GM23338 (cell line): ENCODE measurements around the gene BANK1. TPM values are rescaled to one million over a fixed set of nuclear protein-coding genes. Genes with fewer than 3 reads are reported as not detected.

Experiments
- ATAC-seq: fragments of 200-7000 bp; cut with Tn5 transposase; 3 replicates; pipeline ENCODE4 v1.9.1; 2020
- DNase-seq: peaks from one replicate; pipeline ENCODE4 v3.0.0-alpha.2; 2015; ENCODE audit warnings: low spot score
- H2AFZ ChIP-seq: fragments of 200-600 bp; sonication (generic); 2 replicates; pipeline ENCODE4 v1.8.0; 2016; ENCODE audit warnings: antibody characterized with exemption, mild to moderate bottlenecking, moderate library complexity
- H3F3A ChIP-seq: fragments of 200-600 bp; sonication (generic); replicated peaks from 2 replicates; pipeline ENCODE4 v1.8.0; 2017; ENCODE audit warnings: antibody characterized with exemption, mixed run types, low read depth
- H3K27ac ChIP-seq: fragments of 200-600 bp; sonication (generic); 2 replicates; pipeline ENCODE4 v1.6.1; 2016; ENCODE audit warnings: low read depth
- H3K27me3 ChIP-seq: fragments of 200-600 bp; sonication (generic); 2 replicates; pipeline ENCODE4 v1.8.0; 2016; ENCODE audit warnings: mild to moderate bottlenecking, mixed run types, moderate library complexity; ENCODE audit not compliant: insufficient read depth
- H3K36me3 ChIP-seq: fragments of 200-600 bp; sonication (generic); 2 replicates; pipeline ENCODE4 v1.8.0; 2016; ENCODE audit warnings: mild to moderate bottlenecking; ENCODE audit not compliant: insufficient read depth
- H3K4me1 ChIP-seq: fragments of 200-600 bp; sonication (generic); 2 replicates; pipeline ENCODE4 v1.8.0; 2016; ENCODE audit warnings: mild to moderate bottlenecking, moderate library complexity; ENCODE audit not compliant: insufficient read depth
- H3K4me2 ChIP-seq: fragments of 200-600 bp; sonication (generic); 2 replicates; pipeline ENCODE4 v1.7.1; 2017; ENCODE audit warnings: mixed run types
- H3K4me3 ChIP-seq: fragments of 200-600 bp; sonication (generic); 2 replicates; pipeline ENCODE4 v1.6.1; 2016; ENCODE audit warnings: mixed run types
- H3K79me2 ChIP-seq: fragments of 200-600 bp; sonication (generic); replicated peaks from 2 replicates; pipeline ENCODE4 v1.8.0; 2017; ENCODE audit warnings: mild to moderate bottlenecking; ENCODE audit not compliant: insufficient read depth
- H3K9me2 ChIP-seq: fragments of 200-600 bp; sonication (generic); 2 replicates; pipeline ENCODE4 v1.8.0; 2017; ENCODE audit not compliant: insufficient read depth
- H4K20me1 ChIP-seq: fragments of 200-600 bp; sonication (generic); replicated peaks from 2 replicates; pipeline ENCODE4 v1.8.0; 2017; ENCODE audit warnings: mild to moderate bottlenecking; ENCODE audit not compliant: insufficient read depth
- H3K27ac Mint-ChIP-seq: 2 replicates; pipeline ENCODE4 v1.8.0; 2020; ENCODE audit warnings: inconsistent platforms, mild to moderate bottlenecking, moderate library complexity, mixed read lengths
- H3K27me3 Mint-ChIP-seq: 3 replicates; pipeline ENCODE4 v1.8.0; 2022; ENCODE audit warnings: low read depth, mild to moderate bottlenecking, moderate library complexity, mixed read lengths, inconsistent platforms; ENCODE audit not compliant: insufficient read depth, poor library complexity
- H3K36me3 Mint-ChIP-seq: 3 replicates; pipeline ENCODE4 v1.8.0; 2021; ENCODE audit warnings: low read depth, mild to moderate bottlenecking, inconsistent platforms, moderate library complexity, mixed read lengths
- H3K4me1 Mint-ChIP-seq: 3 replicates; pipeline ENCODE4 v1.8.0; 2020; ENCODE audit warnings: mild to moderate bottlenecking, inconsistent platforms, mixed read lengths
- H3K4me3 Mint-ChIP-seq: 3 replicates; pipeline ENCODE4 v1.8.0; 2021; ENCODE audit warnings: moderate library complexity, mild to moderate bottlenecking, inconsistent platforms, mixed read lengths
- H3K9me3 Mint-ChIP-seq: 3 replicates; pipeline ENCODE4 v1.8.0; 2020; ENCODE audit warnings: moderate library complexity, mild to moderate bottlenecking, inconsistent platforms, mixed read lengths
- CREB1 ChIP-seq: fragments of 250-450 bp; sonication (Bioruptor Pico); IDR thresholded peaks from 2 replicates; pipeline ENCODE4 v1.5.0; 2020; ENCODE audit warnings: low read depth, mild to moderate bottlenecking, moderate library complexity
- EZH2 ChIP-seq: fragments of 200-600 bp; sonication (generic); IDR thresholded peaks from one replicate; pipeline ENCODE4 v1.8.0; 2017; ENCODE audit warnings: antibody characterized with exemption, mild to moderate bottlenecking, low read depth; ENCODE audit not compliant: unreplicated experiment
- EZH2phosphoT487 ChIP-seq: fragments of 200-600 bp; sonication (generic); IDR thresholded peaks from one replicate; pipeline ENCODE4 v1.8.1; 2018; ENCODE audit warnings: antibody characterized with exemption; ENCODE audit not compliant: unreplicated experiment
- JUNB ChIP-seq: IDR thresholded peaks from one replicate; pipeline ENCODE4 v1.6.1; 2016; ENCODE audit warnings: antibody characterized with exemption; ENCODE audit not compliant: unreplicated experiment
- NANOG ChIP-seq: IDR thresholded peaks from 2 replicates; pipeline ENCODE4 v1.6.1; 2016; ENCODE audit warnings: antibody characterized with exemption, borderline replicate concordance
- POLR2AphosphoS5 ChIP-seq: IDR thresholded peaks from 2 replicates; pipeline ENCODE4 v1.6.1; 2016; ENCODE audit warnings: antibody characterized with exemption, low read depth
- STAT1 ChIP-seq: IDR thresholded peaks from one replicate; pipeline ENCODE4 v1.6.1; 2016; ENCODE audit warnings: antibody characterized with exemption; ENCODE audit not compliant: unreplicated experiment
- ZNF114 ChIP-seq: fragments of 250-450 bp; sonication (Bioruptor Pico); IDR thresholded peaks from 2 replicates; pipeline ENCODE4 v1.5.0; 2020; ENCODE audit warnings: mild to moderate bottlenecking, moderate library complexity
- ZNF331 ChIP-seq: fragments of 250-450 bp; sonication (Bioruptor Pico); IDR thresholded peaks from 2 replicates; pipeline ENCODE4 v1.5.0; 2020; ENCODE audit warnings: low read depth, mild to moderate bottlenecking, moderate library complexity
- polyA plus RNA-seq: library from polyadenylated mRNA; unstranded; fragments of >200 nt; fragmentation: Nextera tagmentation; extraction: Ambion mirVana; gene quantifications from 2 replicates; pipeline ENCODE4 v1.2.1, GENCODE V29; 2016
- total RNA-seq: library from RNA; depleted of rRNA; stranded (reverse); fragments of >200 nt; shearing (Covaris generic); gene quantifications from 2 replicates; pipeline ENCODE4 v1.2.3, GENCODE V29; 2014
- TF ChIP-seq, protein P1 (sequence below): IDR thresholded peaks from one replicate; pipeline ENCODE4 v1.6.1; 2018; ENCODE audit warnings: antibody characterized with exemption; ENCODE audit not compliant: unreplicated experiment
- TF ChIP-seq, protein P2 (sequence below): fragments of 250-450 bp; sonication (Bioruptor Pico); IDR thresholded peaks from 2 replicates; pipeline ENCODE4 v1.5.0; 2020; ENCODE audit warnings: mild to moderate bottlenecking, moderate library complexity
- TF ChIP-seq, protein P3 (sequence below): IDR thresholded peaks from 2 replicates; pipeline ENCODE4 v1.6.1; 2016; ENCODE audit warnings: antibody characterized with exemption
- TF ChIP-seq, protein P4 (sequence below), 2 experiments: fragments of 200-600 bp in 1 of 2; sonication (generic) in 1 of 2; conservative IDR thresholded peaks; 2 replicates each; pipeline versions ENCODE4 v1.5.1 to v1.6.1; 2016 to 2017; ENCODE audit warnings: antibody characterized with exemption in 2 of 2, low read depth in 2 of 2, mild to moderate bottlenecking in 2 of 2, moderate library complexity in 1 of 2

BANK1 gene
- total and polyA plus RNA-seq, 2 experiments from 2014 or later = 0.86 to 0.87 TPM

DNA sequence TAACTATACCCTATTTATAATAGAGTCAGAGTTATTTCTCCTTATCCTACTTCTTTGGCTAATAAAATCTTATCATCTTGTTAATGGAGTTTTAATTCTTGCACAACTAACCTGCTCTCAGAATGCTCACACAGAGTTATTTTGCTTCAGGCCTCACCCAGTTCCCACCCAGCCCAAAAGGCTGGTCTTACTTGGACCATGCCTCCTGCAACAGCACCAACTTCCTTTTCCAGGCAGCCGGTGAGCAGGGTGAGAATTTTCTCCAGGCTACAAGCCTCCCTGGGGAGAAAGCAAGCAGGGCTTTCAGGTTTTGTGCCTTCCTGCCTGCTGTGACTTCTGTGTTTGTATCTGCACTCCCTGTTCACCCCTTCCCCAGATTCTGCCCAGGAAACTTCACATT is 29.1 kb upstream of the BANK1 start:
- Mint-ChIP-seq H3K27me3 (peaks cover 1% of the 10 kb centered on the region), H3K9me3 (no peaks in the 10 kb centered on the region; the same call in 2 of the 3 replicates), H3K4me1 (peaks cover 4% of the 10 kb centered on the region; the same call in 2 of the 3 replicates), H3K27ac (no peak overlapping the region), H3K36me3 (no peaks in the 10 kb centered on the region), H3K4me3 (no peak overlapping the region)
- H3F3A ChIP-seq = no peaks in the 10 kb centered on the region
- H3K27me3 ChIP-seq = no peaks in the 10 kb centered on the region
- no peaks in the 10 kb centered on the region for H3K36me3 ChIP-seq
- H4K20me1 ChIP-seq = no peaks in the 10 kb centered on the region
- H3K79me2 ChIP-seq = no peaks in the 10 kb centered on the region
- no peak overlapping the region for H3K4me3 ChIP-seq
- no peak for TF ChIP-seq EZH2
- TF ChIP-seq, protein P1, sequence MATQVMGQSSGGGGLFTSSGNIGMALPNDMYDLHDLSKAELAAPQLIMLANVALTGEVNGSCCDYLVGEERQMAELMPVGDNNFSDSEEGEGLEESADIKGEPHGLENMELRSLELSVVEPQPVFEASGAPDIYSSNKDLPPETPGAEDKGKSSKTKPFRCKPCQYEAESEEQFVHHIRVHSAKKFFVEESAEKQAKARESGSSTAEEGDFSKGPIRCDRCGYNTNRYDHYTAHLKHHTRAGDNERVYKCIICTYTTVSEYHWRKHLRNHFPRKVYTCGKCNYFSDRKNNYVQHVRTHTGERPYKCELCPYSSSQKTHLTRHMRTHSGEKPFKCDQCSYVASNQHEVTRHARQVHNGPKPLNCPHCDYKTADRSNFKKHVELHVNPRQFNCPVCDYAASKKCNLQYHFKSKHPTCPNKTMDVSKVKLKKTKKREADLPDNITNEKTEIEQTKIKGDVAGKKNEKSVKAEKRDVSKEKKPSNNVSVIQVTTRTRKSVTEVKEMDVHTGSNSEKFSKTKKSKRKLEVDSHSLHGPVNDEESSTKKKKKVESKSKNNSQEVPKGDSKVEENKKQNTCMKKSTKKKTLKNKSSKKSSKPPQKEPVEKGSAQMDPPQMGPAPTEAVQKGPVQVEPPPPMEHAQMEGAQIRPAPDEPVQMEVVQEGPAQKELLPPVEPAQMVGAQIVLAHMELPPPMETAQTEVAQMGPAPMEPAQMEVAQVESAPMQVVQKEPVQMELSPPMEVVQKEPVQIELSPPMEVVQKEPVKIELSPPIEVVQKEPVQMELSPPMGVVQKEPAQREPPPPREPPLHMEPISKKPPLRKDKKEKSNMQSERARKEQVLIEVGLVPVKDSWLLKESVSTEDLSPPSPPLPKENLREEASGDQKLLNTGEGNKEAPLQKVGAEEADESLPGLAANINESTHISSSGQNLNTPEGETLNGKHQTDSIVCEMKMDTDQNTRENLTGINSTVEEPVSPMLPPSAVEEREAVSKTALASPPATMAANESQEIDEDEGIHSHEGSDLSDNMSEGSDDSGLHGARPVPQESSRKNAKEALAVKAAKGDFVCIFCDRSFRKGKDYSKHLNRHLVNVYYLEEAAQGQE = no peak
- TF ChIP-seq JUNB = no peak
- TF ChIP-seq, protein P2, sequence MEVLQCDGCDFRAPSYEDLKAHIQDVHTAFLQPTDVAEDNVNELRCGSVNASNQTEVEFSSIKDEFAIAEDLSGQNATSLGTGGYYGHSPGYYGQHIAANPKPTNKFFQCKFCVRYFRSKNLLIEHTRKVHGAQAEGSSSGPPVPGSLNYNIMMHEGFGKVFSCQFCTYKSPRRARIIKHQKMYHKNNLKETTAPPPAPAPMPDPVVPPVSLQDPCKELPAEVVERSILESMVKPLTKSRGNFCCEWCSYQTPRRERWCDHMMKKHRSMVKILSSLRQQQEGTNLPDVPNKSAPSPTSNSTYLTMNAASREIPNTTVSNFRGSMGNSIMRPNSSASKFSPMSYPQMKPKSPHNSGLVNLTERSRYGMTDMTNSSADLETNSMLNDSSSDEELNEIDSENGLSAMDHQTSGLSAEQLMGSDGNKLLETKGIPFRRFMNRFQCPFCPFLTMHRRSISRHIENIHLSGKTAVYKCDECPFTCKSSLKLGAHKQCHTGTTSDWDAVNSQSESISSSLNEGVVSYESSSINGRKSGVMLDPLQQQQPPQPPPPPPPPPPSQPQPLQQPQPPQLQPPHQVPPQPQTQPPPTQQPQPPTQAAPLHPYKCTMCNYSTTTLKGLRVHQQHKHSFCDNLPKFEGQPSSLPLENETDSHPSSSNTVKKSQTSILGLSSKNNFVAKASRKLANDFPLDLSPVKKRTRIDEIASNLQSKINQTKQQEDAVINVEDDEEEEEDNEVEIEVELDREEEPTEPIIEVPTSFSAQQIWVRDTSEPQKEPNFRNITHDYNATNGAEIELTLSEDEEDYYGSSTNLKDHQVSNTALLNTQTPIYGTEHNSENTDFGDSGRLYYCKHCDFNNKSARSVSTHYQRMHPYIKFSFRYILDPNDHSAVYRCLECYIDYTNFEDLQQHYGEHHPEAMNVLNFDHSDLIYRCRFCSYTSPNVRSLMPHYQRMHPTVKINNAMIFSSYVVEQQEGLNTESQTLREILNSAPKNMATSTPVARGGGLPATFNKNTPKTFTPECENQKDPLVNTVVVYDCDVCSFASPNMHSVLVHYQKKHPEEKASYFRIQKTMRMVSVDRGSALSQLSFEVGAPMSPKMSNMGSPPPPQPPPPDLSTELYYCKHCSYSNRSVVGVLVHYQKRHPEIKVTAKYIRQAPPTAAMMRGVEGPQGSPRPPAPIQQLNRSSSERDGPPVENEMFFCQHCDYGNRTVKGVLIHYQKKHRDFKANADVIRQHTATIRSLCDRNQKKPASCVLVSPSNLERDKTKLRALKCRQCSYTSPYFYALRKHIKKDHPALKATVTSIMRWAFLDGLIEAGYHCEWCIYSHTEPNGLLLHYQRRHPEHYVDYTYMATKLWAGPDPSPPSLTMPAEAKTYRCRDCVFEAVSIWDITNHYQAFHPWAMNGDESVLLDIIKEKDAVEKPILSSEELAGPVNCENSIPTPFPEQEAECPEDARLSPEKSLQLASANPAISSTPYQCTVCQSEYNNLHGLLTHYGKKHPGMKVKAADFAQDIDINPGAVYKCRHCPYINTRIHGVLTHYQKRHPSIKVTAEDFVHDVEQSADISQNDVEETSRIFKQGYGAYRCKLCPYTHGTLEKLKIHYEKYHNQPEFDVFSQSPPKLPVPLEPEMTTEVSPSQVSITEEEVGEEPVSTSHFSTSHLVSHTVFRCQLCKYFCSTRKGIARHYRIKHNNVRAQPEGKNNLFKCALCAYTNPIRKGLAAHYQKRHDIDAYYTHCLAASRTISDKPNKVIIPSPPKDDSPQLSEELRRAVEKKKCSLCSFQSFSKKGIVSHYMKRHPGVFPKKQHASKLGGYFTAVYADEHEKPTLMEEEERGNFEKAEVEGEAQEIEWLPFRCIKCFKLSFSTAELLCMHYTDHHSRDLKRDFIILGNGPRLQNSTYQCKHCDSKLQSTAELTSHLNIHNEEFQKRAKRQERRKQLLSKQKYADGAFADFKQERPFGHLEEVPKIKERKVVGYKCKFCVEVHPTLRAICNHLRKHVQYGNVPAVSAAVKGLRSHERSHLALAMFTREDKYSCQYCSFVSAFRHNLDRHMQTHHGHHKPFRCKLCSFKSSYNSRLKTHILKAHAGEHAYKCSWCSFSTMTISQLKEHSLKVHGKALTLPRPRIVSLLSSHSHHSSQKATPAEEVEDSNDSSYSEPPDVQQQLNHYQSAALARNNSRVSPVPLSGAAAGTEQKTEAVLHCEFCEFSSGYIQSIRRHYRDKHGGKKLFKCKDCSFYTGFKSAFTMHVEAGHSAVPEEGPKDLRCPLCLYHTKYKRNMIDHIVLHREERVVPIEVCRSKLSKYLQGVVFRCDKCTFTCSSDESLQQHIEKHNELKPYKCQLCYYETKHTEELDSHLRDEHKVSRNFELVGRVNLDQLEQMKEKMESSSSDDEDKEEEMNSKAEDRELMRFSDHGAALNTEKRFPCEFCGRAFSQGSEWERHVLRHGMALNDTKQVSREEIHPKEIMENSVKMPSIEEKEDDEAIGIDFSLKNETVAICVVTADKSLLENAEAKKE (CRISPR knock-in tag) = no peak
- TF ChIP-seq ZNF331 (CRISPR knock-in tag) = no peak
- TF ChIP-seq STAT1 = no peak
- TF ChIP-seq, protein P3, sequence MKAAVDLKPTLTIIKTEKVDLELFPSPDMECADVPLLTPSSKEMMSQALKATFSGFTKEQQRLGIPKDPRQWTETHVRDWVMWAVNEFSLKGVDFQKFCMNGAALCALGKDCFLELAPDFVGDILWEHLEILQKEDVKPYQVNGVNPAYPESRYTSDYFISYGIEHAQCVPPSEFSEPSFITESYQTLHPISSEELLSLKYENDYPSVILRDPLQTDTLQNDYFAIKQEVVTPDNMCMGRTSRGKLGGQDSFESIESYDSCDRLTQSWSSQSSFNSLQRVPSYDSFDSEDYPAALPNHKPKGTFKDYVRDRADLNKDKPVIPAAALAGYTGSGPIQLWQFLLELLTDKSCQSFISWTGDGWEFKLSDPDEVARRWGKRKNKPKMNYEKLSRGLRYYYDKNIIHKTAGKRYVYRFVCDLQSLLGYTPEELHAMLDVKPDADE = no peak
- no peak for TF ChIP-seq ZNF114 (CRISPR knock-in tag)
- TF ChIP-seq POLR2AphosphoS5 = no peak
- no peak for TF ChIP-seq EZH2phosphoT487
- TF ChIP-seq, protein P4, sequence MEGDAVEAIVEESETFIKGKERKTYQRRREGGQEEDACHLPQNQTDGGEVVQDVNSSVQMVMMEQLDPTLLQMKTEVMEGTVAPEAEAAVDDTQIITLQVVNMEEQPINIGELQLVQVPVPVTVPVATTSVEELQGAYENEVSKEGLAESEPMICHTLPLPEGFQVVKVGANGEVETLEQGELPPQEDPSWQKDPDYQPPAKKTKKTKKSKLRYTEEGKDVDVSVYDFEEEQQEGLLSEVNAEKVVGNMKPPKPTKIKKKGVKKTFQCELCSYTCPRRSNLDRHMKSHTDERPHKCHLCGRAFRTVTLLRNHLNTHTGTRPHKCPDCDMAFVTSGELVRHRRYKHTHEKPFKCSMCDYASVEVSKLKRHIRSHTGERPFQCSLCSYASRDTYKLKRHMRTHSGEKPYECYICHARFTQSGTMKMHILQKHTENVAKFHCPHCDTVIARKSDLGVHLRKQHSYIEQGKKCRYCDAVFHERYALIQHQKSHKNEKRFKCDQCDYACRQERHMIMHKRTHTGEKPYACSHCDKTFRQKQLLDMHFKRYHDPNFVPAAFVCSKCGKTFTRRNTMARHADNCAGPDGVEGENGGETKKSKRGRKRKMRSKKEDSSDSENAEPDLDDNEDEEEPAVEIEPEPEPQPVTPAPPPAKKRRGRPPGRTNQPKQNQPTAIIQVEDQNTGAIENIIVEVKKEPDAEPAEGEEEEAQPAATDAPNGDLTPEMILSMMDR (conservative IDR thresholded peaks at IDR 0.05; ENCODE audit: low read depth in 2 of 2) = no peak
- no peak for TF ChIP-seq NANOG
- no peak for TF ChIP-seq CREB1
- no peak for ATAC-seq
- DNase-seq = no peak
- peak overlapping the region; percentile 87 for H2AFZ ChIP-seq
- H3K4me2 ChIP-seq = no peak overlapping the region
- H3K9me2 ChIP-seq = peaks cover 3% of the 10 kb centered on the region; the same call in 1 of the 2 replicates
- H3K27ac ChIP-seq = no peak overlapping the region
- no peaks in the 10 kb centered on the region for H3K4me1 ChIP-seq
